HL-60/S4 treated with phorbol 12-myristate 13-acetate at 8.2 ng/mL for 4 days and 3 days (cell line): ENCODE results near the gene USP1.

Experiments used
- in situ Hi-C: fragments of 300-500 bp; cut with MboI; formaldehyde crosslinking; loops from 2 replicates; pipeline ENCODE4 v1.15.0; 2022; ENCODE audit warnings: low sequenced_read_pairs

Gene USP1

DNA sequence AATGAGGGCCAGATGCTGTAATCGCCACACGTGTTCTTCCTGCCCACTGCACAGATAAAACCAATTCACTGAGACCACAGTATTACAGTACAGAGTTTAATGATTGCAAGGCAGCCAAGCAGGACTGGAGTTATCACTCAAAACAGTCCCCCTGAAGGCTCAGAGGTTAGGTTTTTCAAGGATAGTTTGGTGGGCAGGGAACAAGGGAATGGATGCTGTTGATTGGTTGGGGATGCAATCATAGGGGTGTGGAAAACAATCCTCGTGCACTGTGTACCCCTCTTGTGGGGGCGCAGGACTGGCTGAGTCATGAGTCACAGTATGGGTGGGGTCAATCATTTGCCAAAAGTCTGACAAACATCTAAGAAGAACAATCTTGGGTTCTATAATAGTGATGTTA lies 12.4 kb upstream of the USP1 start:
- in situ Hi-C loops, result loop anchor here (25.0 kb wide), 1 partner anchor 262 kb away; no protein-coding TSS in a partner anchor

- in situ Hi-C loops, result no loop called here
Measured at GRCh38 chr1:62425041-62425440, 11.8 kb upstream of the USP1 start.

- in situ Hi-C loops, result no loop called here
Measured at GRCh38 chr1:62426237-62426636, 10.6 kb upstream of the USP1 start.

GRCh38 chr1:62426794-62427193 lies 10.1 kb upstream of the USP1 start:
- in situ Hi-C loops, result no loop called here

GRCh38 chr1:62428351-62428750 lies 8.5 kb upstream of the USP1 start:
- in situ Hi-C loops, result no loop called here

DNA sequence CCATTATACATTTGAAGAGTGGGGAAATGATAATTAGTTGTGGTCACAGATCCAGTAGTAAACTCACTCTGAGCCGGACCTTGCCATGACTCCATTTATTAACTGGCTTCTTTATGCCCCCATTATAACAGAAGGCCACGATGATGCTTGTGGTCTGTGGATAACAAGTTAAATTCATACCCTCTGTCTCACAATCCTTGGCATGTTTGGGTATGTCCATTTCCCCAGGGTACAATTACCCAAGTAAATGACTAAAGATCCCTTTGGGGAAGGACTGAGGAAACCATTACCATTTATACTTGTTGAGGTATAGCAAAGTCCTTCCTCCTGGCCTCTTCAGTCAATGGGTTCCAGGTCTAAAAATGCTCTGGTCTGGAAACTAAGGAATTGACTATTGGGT lies 7.3 kb upstream of the USP1 start:
- in situ Hi-C loops, result no loop called here

DNA sequence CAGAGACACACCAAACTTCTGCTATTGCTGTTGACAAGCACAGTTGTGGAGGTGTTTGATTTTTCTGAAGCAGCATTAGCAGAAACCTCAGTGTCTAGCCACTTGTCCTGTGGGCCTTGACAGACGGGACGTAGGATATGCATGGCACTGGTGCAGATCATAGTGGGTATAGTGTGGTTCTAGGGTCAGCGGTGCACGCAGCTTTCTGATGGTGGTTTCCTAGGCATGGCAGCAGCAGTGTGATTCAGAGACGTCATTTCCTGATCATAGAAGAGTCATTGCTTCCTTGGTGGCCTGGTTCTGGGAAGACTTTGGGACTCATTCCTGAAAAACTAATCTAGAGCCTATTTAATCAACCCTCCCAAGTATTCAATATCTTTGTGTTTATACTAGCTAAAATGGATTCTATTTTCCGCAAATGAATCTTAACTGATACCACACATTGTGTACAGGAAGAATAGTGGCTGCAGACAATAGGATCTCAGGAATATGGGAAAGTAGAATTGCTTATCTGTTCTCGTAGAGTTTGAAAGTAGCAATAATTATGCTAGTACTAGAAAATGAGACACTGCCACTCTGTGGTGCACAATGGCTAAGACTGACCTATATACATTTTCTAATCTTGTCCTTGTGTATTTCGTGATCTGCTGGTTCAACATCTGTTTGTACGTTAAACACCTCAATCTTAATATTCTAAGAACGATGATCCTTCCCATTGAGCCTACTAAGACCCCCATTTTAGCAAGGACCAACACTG lies 2.8 kb upstream of the USP1 start:
- in situ Hi-C loops, result no loop called here

GRCh38 chr1:62434618-62435001 lies 2.2 kb upstream of the USP1 start:
- in situ Hi-C loops, result no loop called here

GRCh38 chr1:62435231-62436038 lies 1.4 kb upstream of the USP1 start:
- in situ Hi-C loops, result no loop called here

DNA sequence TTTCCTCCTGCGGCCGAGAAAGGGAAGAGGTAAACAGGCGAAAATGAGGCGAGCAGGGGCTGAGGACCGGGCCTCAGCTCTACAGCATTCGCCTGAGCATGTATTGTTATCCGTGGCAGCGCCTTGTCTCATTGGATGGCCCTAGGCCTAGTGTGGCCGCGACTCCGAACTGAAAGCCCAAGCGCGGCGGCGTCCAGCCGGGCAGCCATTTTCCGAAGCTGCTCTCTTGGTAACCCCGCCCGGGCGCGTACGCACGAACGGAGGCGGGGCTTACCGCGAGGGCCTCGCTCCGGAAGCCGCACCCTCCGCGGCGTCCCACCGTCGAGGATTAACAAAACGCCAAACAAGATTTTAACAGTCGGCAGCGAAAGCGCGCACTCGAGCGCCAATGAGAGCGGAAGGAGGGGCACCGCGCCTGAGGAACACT lies 797 bp upstream of the USP1 start:
- in situ Hi-C loops, result no loop called here

DNA sequence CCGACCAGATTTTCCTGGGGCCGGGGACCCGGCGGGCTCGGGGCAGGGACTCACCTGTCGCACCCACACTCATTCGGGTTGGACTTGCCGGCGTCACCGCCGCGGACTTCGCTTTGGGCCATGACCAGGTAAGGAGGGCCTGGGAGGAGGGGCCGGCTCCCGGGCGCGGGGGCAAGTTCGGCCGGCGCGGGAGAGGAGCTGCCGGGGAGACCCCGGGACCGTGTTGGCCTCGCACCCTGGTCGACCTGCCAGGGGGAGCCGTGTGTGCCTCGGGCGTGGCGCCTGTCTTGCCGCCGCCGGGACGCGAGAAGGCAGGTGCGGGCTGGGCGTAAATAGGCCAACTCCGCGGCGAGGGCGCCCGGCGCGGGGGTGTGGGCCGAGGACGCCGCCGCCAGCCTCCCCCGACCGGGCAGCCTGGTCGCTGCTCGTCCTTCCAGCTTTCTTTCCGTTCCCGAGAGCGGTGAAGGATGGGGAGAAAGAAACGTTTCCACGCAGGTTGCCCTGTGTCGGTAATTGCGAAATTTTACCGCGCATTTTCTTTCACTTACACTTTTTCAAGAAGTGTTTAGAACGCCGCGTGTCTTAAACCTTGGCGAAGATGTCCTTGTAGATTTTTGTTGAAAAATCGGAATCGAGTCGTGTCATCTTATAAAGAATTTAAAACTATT lies 558 bp downstream of the USP1 start:
- in situ Hi-C loops, result no loop called here

DNA sequence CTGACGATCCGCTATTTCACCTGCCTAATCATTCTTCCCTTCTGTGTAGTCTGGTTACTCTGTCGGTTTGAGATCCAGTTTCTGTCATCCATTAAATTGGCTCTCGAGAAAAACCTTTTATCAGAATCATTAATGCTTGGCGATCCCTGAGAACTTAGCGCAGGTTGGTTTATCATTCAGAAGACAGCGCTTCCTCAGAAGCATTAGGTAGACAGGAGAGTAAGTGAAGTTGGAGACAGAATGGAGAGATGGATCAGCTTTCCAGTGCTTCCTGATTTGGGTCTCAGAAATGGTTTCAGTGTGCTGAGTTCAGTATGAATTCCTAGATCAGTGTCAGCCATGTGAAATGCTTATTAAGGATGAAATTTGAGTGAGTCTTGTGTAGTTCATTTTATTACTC lies 1.3 kb downstream of the USP1 start:
- in situ Hi-C loops, result no loop called here

- in situ Hi-C loops, result no loop called here
Measured at GRCh38 chr1:62439652-62440371, 3.0 kb downstream of the USP1 start.

DNA sequence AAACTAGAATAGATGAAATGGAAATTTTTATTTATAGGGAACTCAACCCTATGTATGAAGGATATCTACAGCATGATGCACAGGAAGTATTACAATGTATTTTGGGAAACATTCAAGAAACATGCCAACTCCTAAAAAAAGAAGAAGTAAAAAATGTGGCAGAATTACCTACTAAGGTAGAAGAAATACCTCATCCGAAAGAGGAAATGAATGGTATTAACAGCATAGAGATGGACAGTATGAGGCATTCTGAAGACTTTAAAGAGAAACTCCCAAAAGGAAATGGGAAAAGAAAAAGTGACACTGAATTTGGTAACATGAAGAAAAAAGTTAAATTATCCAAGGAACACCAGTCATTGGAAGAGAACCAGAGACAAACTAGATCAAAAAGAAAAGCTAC lies 7.9 kb downstream of the USP1 start:
- in situ Hi-C loops, result no loop called here

DNA sequence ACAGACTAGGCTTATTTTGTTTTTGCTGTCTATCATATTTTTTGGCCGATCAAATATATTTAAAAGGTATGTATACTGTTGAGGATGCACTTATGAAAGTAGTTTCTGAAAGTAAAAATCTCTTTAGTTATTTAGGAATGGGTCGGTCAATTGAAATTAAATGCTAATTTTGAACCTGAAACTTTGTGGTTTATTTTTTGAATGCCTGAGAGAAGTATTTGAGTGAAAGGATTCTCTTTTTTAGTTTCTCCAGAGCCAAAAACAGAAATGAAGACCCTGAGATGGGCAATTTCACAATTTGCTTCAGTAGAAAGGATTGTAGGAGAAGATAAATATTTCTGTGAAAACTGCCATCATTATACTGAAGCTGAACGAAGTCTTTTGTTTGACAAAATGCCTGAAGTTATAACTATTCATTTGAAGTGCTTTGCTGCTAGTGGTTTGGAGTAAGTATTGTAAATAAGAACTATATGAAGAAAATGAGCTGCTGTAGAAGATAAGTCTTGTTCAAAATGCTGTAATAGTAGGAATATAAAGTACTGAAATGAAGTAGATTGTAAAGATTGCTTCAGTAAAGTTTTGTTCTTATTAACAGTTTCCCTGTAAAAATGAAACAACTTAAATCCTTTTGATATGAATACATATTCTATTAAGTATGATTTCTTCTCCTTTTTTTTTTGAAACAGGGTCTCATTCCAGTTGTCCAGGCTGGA lies 11.5 kb downstream of the USP1 start:
- in situ Hi-C loops, result no loop called here

GRCh38 chr1:62450301-62450700 lies 13.5 kb downstream of the USP1 start:
- in situ Hi-C loops, result no loop called here

DNA sequence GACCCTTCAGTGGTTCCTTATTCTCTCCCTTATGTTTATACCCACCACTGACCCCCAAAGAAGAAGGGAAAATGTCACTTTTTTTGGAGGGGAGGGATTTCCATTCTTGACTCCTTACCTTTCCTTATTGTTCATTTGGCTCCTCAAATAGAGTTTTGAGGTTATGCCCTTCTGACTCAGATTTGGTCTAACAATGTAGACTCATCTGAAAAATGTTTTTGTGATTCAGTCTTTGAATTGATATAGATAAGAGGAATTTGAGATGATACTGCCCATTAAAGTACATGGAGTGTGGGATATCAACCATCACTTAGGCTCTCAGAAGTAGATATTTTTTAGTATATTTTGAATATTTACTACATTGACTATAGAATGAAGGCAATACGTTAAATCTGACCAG lies 16.1 kb downstream of the USP1 start:
- in situ Hi-C loops, result no loop called here

- in situ Hi-C loops, result no loop called here
Measured at GRCh38 chr1:62457955-62458354, 21.1 kb downstream of the USP1 start.

DNA sequence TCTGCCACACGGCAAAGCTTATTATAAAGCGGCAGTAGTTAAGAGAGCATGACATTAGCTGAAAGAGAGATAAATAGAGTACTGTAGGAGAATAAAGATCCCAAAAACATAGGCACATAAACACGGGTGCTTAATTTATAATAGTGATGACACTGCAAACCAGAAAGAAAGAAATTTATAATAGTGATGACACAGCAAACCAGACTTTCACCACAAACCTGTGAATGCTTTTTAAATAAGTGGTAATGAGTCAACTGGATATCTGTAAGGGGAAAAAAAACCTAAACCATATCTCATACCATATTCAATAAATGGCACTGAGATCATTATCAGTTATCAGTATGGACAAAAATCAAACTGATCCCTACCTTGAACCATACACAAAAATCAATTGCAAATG lies 25.5 kb downstream of the USP1 start:
- in situ Hi-C loops, result no loop called here

DNA sequence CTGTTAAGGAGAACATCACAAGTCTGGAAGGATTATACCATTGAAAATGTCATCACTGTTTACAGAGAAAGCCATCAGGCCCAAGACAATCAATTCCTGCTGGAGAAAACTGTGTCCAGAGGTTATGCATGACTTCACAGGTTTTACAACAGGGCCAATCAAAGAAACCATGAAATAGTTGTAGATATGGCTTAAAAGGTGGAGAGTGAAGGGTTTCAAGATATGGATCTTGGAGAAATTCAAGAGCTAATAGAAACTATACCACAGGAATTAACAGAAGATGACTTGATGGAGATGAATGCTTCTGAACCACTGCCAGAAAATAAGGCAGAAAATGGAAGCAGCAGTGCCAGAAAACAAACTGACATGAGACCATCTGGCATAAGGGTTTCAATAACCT lies 30.2 kb downstream of the USP1 start:
- in situ Hi-C loops, result no loop called here
